HepG2 (cell line): ENCODE measurements around the gene HECTD4. TPM values are rescaled to one million over a fixed set of nuclear protein-coding genes. Genes with fewer than 3 reads are reported as not detected.

Experiments
- ATAC-seq: fragments of 200-7000 bp; cut with Tn5 transposase; 3 replicates; pipeline ENCODE4 v1.9.1; 2020; ENCODE audit warnings: mild to moderate bottlenecking, moderate library complexity
- BruUV-seq: library from RNA; stranded (reverse); fragments of 400-500 nt; replicated peaks from 2 replicates; lab custom pipeline; 2021; lab: Mats Ljungman, UMichigan
- CTCF ChIA-PET: fragments of 300-600 bp; formaldehyde crosslinking; extraction: SDS; loops from one replicate; lab custom pipeline; 2021; ENCODE audit warnings: low total read pairs, inconsistent platforms, low intra/inter-chr PET ratio; lab: Yijun Ruan, JAX
- POLR2A ChIA-PET: fragments of 350-600 bp; sonication (Branson Sonifier 250); formaldehyde crosslinking; loops from one replicate; lab custom pipeline; 2020; ENCODE audit warnings: antibody characterized with exemption, inconsistent platforms; lab: Yijun Ruan, JAX
- DNase-seq: peaks from one replicate; pipeline ENCODE4 v3.0.0-alpha.2; 2015; ENCODE audit warnings: low spot score
- FAIRE-seq: peaks from 3 replicates; lab custom pipeline; 2011; peaks lifted over from hg19 to GRCh38; lab: Jason Lieb, UNC
- H2AFZ ChIP-seq: one replicate; pipeline ENCODE4 v1.6.1; 2011; ENCODE audit warnings: low read length, inconsistent platforms
- H3K27ac ChIP-seq: fragments of 300-600 bp; 3 replicates; pipeline ENCODE4 v1.8.0; 2011; ENCODE audit warnings: mixed run types, mild to moderate bottlenecking, mixed read lengths, low read length, inconsistent platforms; ENCODE audit not compliant: insufficient read depth; ENCODE audit errors: extremely low read length
- H3K27me3 ChIP-seq, 2 experiments: fragments of 200-600 bp in 1 of 2; 2 replicates in 1 of 2; 3 replicates in 1 of 2; pipeline versions ENCODE4 v1.6.0 to v1.8.0; 2011; ENCODE audit warnings: low read length in 2 of 2, mild to moderate bottlenecking in 2 of 2, moderate library complexity in 2 of 2, inconsistent platforms in 1 of 2; ENCODE audit not compliant: insufficient read depth in 2 of 2, control insufficient read depth in 1 of 2
- H3K36me3 ChIP-seq, 2 experiments: fragments of 200-600 bp in 1 of 2; replicated peaks in 1 of 2; 2 replicates in 1 of 2; 3 replicates in 1 of 2; pipeline versions ENCODE4 v1.5.1 to v1.8.0; 2011; ENCODE audit warnings: low read length in 2 of 2, inconsistent platforms in 1 of 2; ENCODE audit not compliant: insufficient read depth in 2 of 2, control insufficient read depth in 1 of 2
- H3K4me1 ChIP-seq: 2 replicates; pipeline ENCODE4 v1.5.1; 2012; ENCODE audit warnings: low read length, inconsistent platforms; ENCODE audit not compliant: insufficient read depth
- H3K4me2 ChIP-seq: 2 replicates; pipeline ENCODE4 v1.6.0; 2011; ENCODE audit warnings: low read depth, low read length, inconsistent platforms
- H3K4me3 ChIP-seq, 3 experiments: fragments of 200-600 bp in 1 of 3; sonication (generic), shearing (Covaris generic) in 1 of 3; replicated peaks in 1 of 3; 2 replicates each; pipeline ENCODE4 v1.5.1; 2011 to 2016; ENCODE audit warnings: low read length in 3 of 3, inconsistent platforms in 2 of 3, low read depth in 2 of 3, mild to moderate bottlenecking in 2 of 3, control low read depth in 1 of 3, mixed read lengths in 1 of 3; ENCODE audit not compliant: insufficient read depth in 1 of 3
- H3K79me2 ChIP-seq: one replicate; pipeline ENCODE4 v1.6.1; 2011; ENCODE audit warnings: low read length, inconsistent platforms; ENCODE audit not compliant: insufficient read depth
- H3K9ac ChIP-seq: 2 replicates; pipeline ENCODE4 v1.6.0; 2011; ENCODE audit warnings: mild to moderate bottlenecking, low read depth, low read length, inconsistent platforms; ENCODE audit not compliant: insufficient read depth
- H3K9me3 ChIP-seq: 2 replicates; pipeline ENCODE4 v1.5.1; 2012; ENCODE audit warnings: mild to moderate bottlenecking, low read length
- H4K20me1 ChIP-seq: 2 replicates; pipeline ENCODE4 v1.6.0; 2011; ENCODE audit warnings: inconsistent platforms, mild to moderate bottlenecking, low read length, moderate library complexity; ENCODE audit not compliant: insufficient read depth
- CENPT ChIP-seq: sonication (generic); formaldehyde crosslinking; IDR thresholded peaks from 2 replicates; pipeline ENCODE4 v1.8.0; 2022; ENCODE audit warnings: low read depth, mild to moderate bottlenecking, moderate library complexity, missing genetic modification reagents
- CHD4 ChIP-seq: fragments of 200-600 bp; sonication (generic); IDR thresholded peaks from 2 replicates; pipeline ENCODE4 v1.7.0; 2017; ENCODE audit warnings: mild to moderate bottlenecking, low read length, borderline replicate concordance
- FOXJ3 ChIP-seq: sonication (generic); formaldehyde crosslinking; IDR thresholded peaks from 2 replicates; pipeline ENCODE4 v1.4.0; 2020; ENCODE audit warnings: missing genetic modification reagents, mild to moderate bottlenecking, borderline replicate concordance
- FOXM1 ChIP-seq: sonication (generic); formaldehyde crosslinking; IDR thresholded peaks from 2 replicates; pipeline ENCODE4 v1.5.0; 2020; ENCODE audit warnings: missing genetic modification reagents
- HOXA5 ChIP-seq: sonication (generic); formaldehyde crosslinking; IDR thresholded peaks from 2 replicates; pipeline ENCODE4 v1.4.0; 2020; ENCODE audit warnings: missing genetic modification reagents
- KDM1A ChIP-seq: IDR thresholded peaks from 2 replicates; pipeline ENCODE4 v1.6.1; 2016; ENCODE audit warnings: missing compliant biosample characterization
- KLF12 ChIP-seq: sonication (generic); formaldehyde crosslinking; IDR thresholded peaks from 2 replicates; pipeline ENCODE4 v1.4.0; 2020; ENCODE audit warnings: missing genetic modification reagents, borderline replicate concordance
- KMT2B ChIP-seq: IDR thresholded peaks from 2 replicates; pipeline ENCODE4 v1.6.1; 2016; ENCODE audit warnings: missing genetic modification reagents, missing compliant biosample characterization
- RBFOX2 ChIP-seq: fragments of 200-400 bp; formaldehyde crosslinking; IDR thresholded peaks from 2 replicates; pipeline ENCODE4 v1.6.1; 2017; ENCODE audit warnings: low read depth, mild to moderate bottlenecking, low read length
- TEAD3 ChIP-seq: optimal IDR thresholded peaks from 2 replicates; pipeline ENCODE3; 2016; ENCODE audit warnings: borderline replicate concordance
- ZNF720 ChIP-seq: sonication (generic); formaldehyde crosslinking; IDR thresholded peaks from 2 replicates; pipeline ENCODE4 v1.4.0; 2020; ENCODE audit warnings: missing genetic modification reagents
- WGBS: methylation state at CpG from one replicate; pipeline ENCODE4 v1.1.6; 2017; ENCODE audit warnings: low lambda C conversion rate; 5-methylcytosine and 5-hydroxymethylcytosine counted together
- in situ Hi-C: cut with HindIII; loops from 2 replicates; pipeline ENCODE4 v1.10.0; 2017; ENCODE audit warnings: low pct_unique_long_range_greater_than_20kb; ENCODE audit not compliant: extremely low pct_ligation_motif_present
- intact Hi-C: fragments of 100-400 bp; cut with micrococcal nuclease; formaldehyde crosslinking; loops from one replicate; pipeline ENCODE4 v1.10.0; 2022; ENCODE audit not compliant: unreplicated experiment
- polyA plus RNA-seq, 8 experiments: library from polyadenylated mRNA; depleted of rRNA in 3 of 8; stranded (reverse) in 7 of 8; unstranded in 1 of 8; fragments of >200 nt; fragmentation: Illumina TruSeq in 4 of 8; extraction: Trizol in 4 of 8; gene quantifications; 2 replicates each; pipeline versions ENCODE4 v1.2.1 to v1.2.3, GENCODE V29; 2011 to 2016; ENCODE audit warnings: low read depth in 4 of 8, missing spikeins in 1 of 8, mixed read lengths in 1 of 8; ENCODE audit not compliant: insufficient read depth in 1 of 8
- total RNA-seq, 5 experiments: library from RNA; depleted of rRNA; stranded (reverse); fragments of >200 nt; fragmentation: Illumina TruSeq; extraction: Trizol; gene quantifications; 2 replicates each; pipeline ENCODE4 v1.2.3, GENCODE V29; 2016; ENCODE audit warnings: low read depth in 1 of 5
- TF ChIP-seq, protein P1 (sequence below): sonication (generic); formaldehyde crosslinking; IDR thresholded peaks from 2 replicates; pipeline ENCODE4 v1.5.0; 2020; ENCODE audit warnings: mild to moderate bottlenecking, missing genetic modification reagents, borderline replicate concordance
- TF ChIP-seq, protein P2 (sequence below): sonication (generic); formaldehyde crosslinking; IDR thresholded peaks from 2 replicates; pipeline ENCODE4 v1.5.0; 2020; ENCODE audit warnings: missing genetic modification reagents, mild to moderate bottlenecking, borderline replicate concordance

The HECTD4 gene
- total and polyA plus RNA-seq, 2 of the 13 experiments (the other 11 are each of a cell fraction or from before 2014, with no cell fraction given) = 9.0 to 11.4 TPM

DNA sequence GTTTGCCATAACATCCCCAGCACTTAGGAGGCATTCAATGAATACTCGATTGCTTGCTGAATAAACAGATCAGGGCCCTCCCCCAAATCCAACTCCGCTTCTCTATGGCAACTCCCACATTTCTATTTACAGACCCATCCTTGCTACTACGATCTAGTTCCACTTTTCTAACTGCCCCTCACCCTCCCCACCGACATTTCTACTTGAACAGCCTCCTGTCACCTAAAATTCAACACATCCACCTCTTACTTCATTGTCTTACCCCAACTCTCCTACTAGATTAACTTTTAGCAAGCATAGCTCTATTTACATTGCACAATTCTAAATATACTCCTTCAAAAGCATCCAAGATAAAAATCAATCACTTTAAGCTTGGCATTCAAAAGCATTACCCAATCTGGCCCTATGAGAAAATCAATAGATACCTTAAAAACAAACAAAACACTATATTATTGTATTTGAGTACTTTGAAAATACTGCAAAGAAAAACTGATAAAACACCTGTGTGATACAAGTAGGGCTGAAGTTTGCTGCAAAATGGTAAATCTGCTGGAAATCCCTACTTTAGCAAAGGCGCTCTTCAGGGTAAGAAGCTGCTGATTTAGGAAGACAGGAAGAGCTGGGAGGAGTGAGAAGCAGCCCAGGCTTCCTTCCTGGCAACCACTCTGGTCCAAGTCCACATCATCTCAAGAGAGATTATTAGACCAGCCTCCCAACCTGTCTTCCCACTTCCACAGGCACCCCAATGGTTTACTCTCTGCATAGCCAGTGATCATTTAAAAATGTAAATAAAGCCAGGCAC, 96.4 kb downstream of the HECTD4 start (continued):
- TF ChIP-seq, protein P1, sequence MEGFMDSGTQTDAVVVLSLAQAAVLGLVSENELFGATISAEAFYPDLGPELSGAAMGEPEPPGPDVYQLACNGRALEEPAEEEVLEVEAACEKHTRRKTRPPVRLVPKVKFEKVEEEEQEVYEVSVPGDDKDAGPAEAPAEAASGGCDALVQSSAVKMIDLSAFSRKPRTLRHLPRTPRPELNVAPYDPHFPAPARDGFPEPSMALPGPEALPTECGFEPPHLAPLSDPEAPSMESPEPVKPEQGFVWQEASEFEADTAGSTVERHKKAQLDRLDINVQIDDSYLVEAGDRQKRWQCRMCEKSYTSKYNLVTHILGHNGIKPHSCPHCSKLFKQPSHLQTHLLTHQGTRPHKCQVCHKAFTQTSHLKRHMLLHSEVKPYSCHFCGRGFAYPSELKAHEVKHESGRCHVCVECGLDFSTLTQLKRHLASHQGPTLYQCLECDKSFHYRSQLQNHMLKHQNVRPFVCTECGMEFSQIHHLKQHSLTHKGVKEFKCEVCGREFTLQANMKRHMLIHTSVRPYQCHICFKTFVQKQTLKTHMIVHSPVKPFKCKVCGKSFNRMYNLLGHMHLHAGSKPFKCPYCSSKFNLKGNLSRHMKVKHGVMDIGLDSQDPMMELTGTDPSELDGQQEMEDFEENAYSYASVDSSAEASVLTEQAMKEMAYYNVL = peak; percentile 45; the same call in 1 of the 2 replicates
- TF ChIP-seq FOXM1 (CRISPR knock-in tag) (no peak), HOXA5 (peak; percentile 63; the same call in 1 of the 2 replicates), KDM1A (CRISPR knock-in tag) (0 out of 2 replicates have a peak, but pooled peaks have one; percentile 63), CHD4 (peak; percentile 47; the same call in 1 of the 2 replicates), KMT2B (CRISPR knock-in tag) (0 out of 2 replicates have a peak, but pooled peaks have one; percentile 31)

DNA sequence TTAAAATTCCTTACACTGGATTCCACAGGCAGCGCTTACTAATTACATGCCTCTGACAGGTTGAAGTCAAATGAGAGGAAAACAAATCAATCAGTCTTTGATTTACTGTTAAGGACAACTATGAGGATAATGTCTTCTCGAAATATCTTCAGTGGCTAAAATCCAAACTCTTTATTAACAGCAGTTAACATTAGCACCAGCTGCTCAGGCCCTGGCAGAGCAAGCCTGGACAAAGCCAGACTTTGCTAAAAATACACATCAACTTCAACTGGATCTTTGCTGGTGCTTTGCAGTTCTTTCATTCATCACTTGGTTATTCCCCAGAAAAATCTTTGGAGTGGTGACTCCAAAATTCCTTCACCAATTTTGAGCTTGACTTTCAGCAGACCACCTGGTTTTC, 98.7 kb downstream of the HECTD4 start:
- no peak for ATAC-seq
- Histone ChIP-seq H2AFZ (no peak overlapping the region), H3K36me3 (peaks cover 1 to 3% of the 10 kb centered on the region in 2 experiments; a peak in 3 of 5 replicates), H3K27me3 (0 out of 5 replicates have a peak, but pooled peaks cover 0 to 3% of the 10 kb centered on the region in 2 experiments), H3K9ac (no peak overlapping the region), H3K4me3 (no peak overlapping the region), H3K79me2 (no peaks in the 10 kb centered on the region), H3K4me2 (no peak overlapping the region), H3K27ac (no peak overlapping the region), H3K9me3 (peaks cover 3% of the 10 kb centered on the region), H4K20me1 (peaks cover 5% of the 10 kb centered on the region; the same call in 1 of the 2 replicates), H3K4me1 (peaks cover 21% of the 10 kb centered on the region)
- in situ Hi-C loops = no loop called here
- intact Hi-C loops = loop anchor here (10.0 kb wide), 1 partner anchor 101 kb away; the partner anchor contains the start of gene HECTD4
- 98% methylated on average over 2 of the region's 2 CpGs for WGBS
- TF ChIP-seq RBFOX2 (no peak), FOXJ3 (no peak), TEAD3 (CRISPR knock-in tag) (no peak), CENPT (CRISPR knock-in tag) (no peak), KLF12 (CRISPR knock-in tag) (no peak), ZNF720 (CRISPR knock-in tag) (no peak)
- TF ChIP-seq, protein P2, sequence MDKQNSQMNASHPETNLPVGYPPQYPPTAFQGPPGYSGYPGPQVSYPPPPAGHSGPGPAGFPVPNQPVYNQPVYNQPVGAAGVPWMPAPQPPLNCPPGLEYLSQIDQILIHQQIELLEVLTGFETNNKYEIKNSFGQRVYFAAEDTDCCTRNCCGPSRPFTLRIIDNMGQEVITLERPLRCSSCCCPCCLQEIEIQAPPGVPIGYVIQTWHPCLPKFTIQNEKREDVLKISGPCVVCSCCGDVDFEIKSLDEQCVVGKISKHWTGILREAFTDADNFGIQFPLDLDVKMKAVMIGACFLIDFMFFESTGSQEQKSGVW = no peak
- ChIA-PET CTCF (no interaction called here), POLR2A (no interaction called here)
- no peak for FAIRE-seq
- BruUV-seq = no TSS peak
- DNase-seq = no peak
